D341Med (cell line): ENCODE measurements around the gene GPR22.

Experiments used
- DNase-seq: peaks from one replicate; pipeline ENCODE4 v3.0.0; 2012; ENCODE audit warnings: low spot score

Gene GPR22

GRCh38 chr7:107479303-107479702 lies 9.4 kb downstream of the GPR22 start:
- DNase-seq: no peak

DNA sequence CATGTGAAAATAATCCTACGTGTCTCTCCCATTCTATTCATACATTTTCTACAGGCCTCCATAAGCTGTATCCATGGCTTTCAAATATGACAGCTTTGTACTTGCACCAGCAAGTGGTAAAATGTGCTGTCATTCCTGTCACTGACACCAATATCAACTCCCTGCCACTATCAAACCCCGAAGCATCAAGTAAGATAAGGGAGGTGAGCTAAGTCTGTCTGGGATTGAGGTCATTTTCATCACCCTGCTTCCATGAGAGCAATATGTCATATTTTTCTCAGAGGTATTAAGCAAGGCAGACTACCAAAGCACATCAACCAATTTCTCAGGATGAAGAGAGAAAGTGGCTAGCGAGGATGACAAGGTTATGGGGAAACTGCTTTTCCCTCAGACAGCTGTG lies 11.1 kb downstream of the GPR22 start:
- no peak for DNase-seq

DNA sequence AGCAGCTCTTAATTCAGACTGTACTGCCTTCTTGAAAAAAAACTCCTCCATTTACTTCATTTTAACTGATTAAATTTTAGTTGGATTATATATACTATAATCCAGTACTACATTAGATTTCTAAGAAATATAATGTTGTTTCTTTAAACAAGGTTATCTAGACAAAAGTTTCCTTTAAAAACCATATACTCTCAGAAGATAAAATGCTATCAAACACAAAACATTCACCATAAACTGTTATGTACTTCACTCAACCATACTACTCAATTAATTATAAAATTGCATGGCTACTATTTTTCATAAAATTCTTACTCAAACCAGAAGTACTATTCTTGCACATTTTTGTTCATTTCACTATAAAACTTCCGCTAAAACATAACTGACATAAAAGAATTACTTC lies 12.7 kb downstream of the GPR22 start:
- no peak for DNase-seq

- no peak for DNase-seq
These were observed 16.2 kb downstream of the GPR22 start for GRCh38 chr7:107486041-107486440.

GRCh38 chr7:107492875-107493274 lies 23.0 kb downstream of the GPR22 start:
- no peak for DNase-seq

GRCh38 chr7:107494315-107494751 lies 24.5 kb downstream of the GPR22 start:
- no peak for DNase-seq

GRCh38 chr7:107494884-107495283 lies 25.0 kb downstream of the GPR22 start:
- DNase-seq: no peak

GRCh38 chr7:107495516-107495915 lies 25.7 kb downstream of the GPR22 start:
- no peak for DNase-seq

GRCh38 chr7:107499731-107500130 lies 29.9 kb downstream of the GPR22 start:
- no peak for DNase-seq

GRCh38 chr7:107501593-107501992 lies 31.7 kb downstream of the GPR22 start:
- DNase-seq: peak; percentile 55

GRCh38 chr7:107502154-107502553 lies 32.3 kb downstream of the GPR22 start:
- no peak for DNase-seq

DNA sequence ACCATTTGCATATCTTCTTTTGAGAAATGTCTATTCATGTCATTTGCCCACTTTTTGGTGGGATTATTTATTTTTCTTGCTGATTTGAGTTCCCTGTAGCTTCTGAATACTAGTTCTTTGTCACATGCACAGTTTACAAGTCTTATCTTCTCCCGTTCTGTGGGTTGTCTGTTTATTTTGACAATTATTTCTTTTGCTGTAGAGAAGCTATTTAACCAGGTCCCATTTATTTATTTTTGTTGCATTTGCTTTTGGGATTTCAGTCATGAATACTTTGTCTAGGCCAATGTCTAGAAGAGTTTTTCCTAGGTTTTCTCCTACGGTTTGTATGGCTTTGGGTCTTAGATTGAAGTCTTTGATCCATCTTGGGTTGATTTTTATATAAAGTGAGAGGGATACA lies 32.9 kb downstream of the GPR22 start:
- DNase-seq: no peak

DNA sequence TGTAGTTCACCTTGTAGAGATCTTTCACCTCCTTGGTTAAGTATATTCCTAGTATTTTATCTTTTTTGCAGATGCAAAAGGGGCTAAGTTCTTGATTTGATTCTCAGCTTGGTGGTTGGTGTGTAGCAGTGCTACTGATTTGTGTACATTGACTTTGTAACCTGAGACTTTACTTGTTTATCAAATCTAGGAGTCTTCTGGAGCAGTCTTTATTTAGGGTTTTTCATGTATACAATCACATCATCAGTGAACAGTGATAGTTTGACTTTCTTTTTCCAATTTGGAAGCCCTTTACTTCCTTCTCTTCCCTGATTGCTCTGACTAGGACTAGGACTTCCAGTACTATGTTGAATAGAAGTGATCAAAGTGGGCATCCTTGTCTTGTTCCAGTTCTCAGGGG lies 33.8 kb downstream of the GPR22 start:
- DNase-seq: no peak

- DNase-seq: no peak
These were observed 35.5 kb downstream of the GPR22 start for GRCh38 chr7:107505362-107505761.

- no peak for DNase-seq
These were observed 36.3 kb downstream of the GPR22 start for GRCh38 chr7:107505997-107506673.

- peak; percentile 32 for DNase-seq
These were observed 37.0 kb downstream of the GPR22 start for GRCh38 chr7:107506674-107507339.
